Fibroblast of mammary gland (primary cell): ENCODE results near the gene KRT25.

ENCODE experiments used
- DNase-seq: peaks from one replicate; pipeline ENCODE4 v3.0.0-alpha.2; 2010; ENCODE audit warnings: low read depth
- H3K4me3 ChIP-seq: 2 replicates; pipeline ENCODE4 v1.5.1; 2011; ENCODE audit warnings: low read depth, mild to moderate bottlenecking, low read length, moderate library complexity; ENCODE audit not compliant: control insufficient read depth
- TF ChIP-seq, protein P1 (sequence below): conservative IDR thresholded peaks from 2 replicates; pipeline ENCODE4 v1.5.1; 2011; ENCODE audit warnings: low read depth, low read length, inconsistent platforms; ENCODE audit not compliant: control insufficient read depth, insufficient read depth

Gene KRT25

DNA sequence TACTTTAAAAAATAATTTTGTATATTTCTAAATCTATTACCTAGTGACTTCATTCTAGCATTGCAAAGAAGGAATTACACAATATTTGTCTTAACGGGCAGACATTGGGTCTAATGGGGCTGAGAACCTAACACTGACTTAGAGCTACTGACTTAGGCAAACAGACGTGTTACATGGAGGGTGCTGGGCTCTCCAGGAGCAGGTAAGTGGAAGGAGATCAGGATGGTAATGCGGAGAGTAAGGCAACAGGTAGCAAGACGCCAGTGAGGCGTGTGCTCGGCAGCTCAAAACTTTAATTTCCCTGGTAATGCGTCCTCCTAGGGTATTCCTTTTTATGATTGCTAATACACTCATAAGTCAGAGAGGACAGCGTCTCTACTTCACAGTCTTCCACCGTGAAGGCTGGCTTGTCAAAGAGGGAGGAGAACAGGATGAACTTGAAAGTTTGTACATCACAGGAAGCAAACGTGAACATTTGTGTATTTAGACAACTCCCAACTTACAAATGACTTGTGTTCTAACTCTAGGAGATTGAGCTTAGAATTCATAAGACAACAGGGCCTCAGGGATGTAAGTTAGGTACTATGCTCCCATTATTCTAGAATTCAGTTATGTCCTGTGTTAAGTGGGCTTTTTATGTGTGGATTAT, 40.0 kb upstream of the KRT25 start:
- no peak overlapping the region for H3K4me3 ChIP-seq
- TF ChIP-seq, protein P1, sequence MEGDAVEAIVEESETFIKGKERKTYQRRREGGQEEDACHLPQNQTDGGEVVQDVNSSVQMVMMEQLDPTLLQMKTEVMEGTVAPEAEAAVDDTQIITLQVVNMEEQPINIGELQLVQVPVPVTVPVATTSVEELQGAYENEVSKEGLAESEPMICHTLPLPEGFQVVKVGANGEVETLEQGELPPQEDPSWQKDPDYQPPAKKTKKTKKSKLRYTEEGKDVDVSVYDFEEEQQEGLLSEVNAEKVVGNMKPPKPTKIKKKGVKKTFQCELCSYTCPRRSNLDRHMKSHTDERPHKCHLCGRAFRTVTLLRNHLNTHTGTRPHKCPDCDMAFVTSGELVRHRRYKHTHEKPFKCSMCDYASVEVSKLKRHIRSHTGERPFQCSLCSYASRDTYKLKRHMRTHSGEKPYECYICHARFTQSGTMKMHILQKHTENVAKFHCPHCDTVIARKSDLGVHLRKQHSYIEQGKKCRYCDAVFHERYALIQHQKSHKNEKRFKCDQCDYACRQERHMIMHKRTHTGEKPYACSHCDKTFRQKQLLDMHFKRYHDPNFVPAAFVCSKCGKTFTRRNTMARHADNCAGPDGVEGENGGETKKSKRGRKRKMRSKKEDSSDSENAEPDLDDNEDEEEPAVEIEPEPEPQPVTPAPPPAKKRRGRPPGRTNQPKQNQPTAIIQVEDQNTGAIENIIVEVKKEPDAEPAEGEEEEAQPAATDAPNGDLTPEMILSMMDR, result no peak
- DNase-seq, result no peak

DNA sequence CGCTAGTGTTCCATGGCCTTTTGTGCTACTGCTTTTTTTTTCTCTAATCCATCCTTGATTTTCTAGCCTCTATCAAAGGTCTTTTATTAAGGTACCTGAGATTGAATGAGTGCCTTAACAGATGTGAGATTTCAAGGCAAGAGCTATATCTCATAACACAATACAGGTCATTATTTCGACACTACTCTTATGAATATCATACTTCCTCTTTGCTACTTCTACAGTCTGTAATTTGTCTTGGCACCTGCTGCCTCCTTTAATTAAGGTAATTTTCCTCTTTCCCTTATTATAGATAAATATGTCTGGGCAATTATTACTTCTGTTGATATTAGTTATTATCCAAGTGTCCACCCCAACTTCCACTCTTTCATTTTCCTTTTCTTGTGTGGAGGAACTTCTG, 39.3 kb upstream of the KRT25 start:
- TF ChIP-seq, protein P1, result no peak
- no peak for DNase-seq
- H3K4me3 ChIP-seq, result no peak overlapping the region

DNA sequence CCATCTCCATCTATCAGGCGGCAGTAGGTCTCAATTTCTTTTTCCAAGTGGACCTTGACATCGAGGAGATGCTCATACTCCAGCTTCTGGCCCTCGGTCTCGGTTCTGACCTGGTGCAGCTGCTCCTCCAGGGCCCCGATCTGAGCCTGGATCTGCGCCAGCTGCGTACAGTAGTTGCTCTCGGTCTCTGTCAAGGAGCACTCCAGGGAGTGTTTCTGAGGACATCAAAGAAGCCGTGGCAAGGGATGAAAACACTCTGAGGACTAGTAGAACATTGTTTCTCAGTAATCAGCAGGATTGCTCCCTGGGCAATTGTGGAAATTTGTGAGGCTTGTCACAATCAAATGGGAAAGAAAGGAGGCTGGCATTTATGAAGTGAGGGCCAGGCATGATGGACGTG, 38.7 kb upstream of the KRT25 start:
- no peak overlapping the region for H3K4me3 ChIP-seq
- DNase-seq, result no peak
- TF ChIP-seq, protein P1, result no peak

DNA sequence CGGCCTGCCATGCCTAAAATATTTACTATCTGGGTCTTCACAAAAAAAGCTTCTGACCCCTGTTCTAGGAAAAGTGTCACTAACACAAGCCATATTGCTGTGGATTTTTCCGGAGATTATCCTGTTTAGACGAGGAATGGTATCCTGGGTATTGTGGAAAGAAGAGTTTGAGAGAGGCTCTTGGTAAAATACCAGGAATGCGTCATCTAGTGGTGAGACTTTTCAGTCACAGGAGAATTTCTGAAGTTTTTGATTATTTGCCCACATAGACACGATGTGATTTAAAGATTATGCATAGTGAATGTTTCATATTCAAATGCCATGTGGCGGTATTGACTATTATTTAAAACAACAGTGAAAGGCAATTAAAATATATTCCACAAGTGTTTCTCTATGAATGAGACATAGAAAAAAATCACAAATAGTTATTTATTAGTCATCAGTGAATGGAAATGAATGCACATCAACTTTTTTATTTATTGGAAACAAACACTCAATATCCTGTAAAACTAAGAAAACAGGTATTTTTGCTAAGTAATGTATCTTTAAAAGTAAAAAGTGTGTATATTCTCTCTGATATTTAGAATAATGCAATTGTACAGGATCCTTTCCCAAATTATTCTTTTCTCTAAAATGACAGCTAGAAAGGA, 36.8 kb upstream of the KRT25 start:
- peak; percentile 62 for DNase-seq
- no peak overlapping the region for H3K4me3 ChIP-seq
- TF ChIP-seq, protein P1, result peak; percentile 77

DNA sequence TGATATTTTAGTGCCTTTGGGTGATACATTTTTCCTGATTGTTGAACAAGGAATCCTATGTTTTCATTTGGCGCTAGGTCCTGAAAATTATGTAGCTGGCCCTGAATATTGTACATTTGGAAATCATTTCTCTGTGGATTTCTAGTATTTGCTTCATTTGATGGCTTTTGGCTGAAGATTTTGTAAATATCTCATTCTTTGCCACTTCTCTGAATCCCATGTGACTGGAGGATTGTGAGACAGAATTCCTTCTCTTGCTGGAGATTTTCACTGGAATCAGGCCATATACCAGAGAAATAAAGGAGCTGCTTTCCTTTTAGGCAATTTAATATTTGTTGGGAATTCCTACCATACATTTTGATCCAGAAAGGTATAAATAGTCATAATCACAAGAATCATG, 36.0 kb upstream of the KRT25 start:
- TF ChIP-seq, protein P1, result no peak
- no peak for DNase-seq
- no peak overlapping the region for H3K4me3 ChIP-seq

DNA sequence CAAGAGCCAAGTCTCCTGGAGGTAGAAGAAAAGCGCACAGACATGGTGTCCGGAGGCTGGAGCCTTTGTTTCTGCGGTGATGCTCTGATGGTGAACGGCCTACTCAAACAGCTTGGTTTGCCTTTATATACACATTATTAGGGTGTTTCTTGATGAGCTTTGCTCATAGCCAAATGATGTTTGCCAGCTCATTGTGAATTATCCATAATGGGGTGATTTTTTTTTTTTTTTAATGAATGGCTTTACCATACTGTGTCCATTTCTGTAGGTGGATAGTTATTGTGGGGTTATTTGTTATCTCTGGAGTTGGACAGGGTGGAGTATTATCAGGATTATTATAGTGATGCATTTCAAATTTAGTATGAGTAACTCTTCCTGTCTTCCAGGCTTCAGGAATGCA, 27.3 kb upstream of the KRT25 start, which contains the start of gene KRT27:
Gene KRT27, minus strand, starts transcription at position 101 of the 400 bp plus-strand sequence. Its CDS starts 57 bp downstream, at position 44.
- TF ChIP-seq, protein P1, result no peak
- no peak within 1 kb of the TSS for H3K4me3 ChIP-seq
- DNase-seq, result no peak
